ENCODE measurements around the gene LAMB1. TPM values are rescaled to one million over a fixed set of nuclear protein-coding genes. Genes with fewer than 3 reads are reported as not detected.

LAMB1 gene
- total and polyA plus RNA-seq, 2 of the 13 experiments (the other 11 are each of a cell fraction or from before 2014, with no cell fraction given) = 109 to 124 TPM

- Histone ChIP-seq H3K36me3 (replicated peaks in 1 of 2; ENCODE audit: control insufficient read depth in 1 of 2, insufficient read depth in 2 of 2, low read length in 2 of 2) (peaks cover 11 to 65% of the 10 kb centered on the region in 2 experiments), H3K27me3 (ENCODE audit: control insufficient read depth in 1 of 2, insufficient read depth in 2 of 2, low read length in 2 of 2) (no peaks in the 10 kb centered on the region), H3K9me3 (ENCODE audit: low read length) (no peaks in the 10 kb centered on the region), H2AFZ (ENCODE audit: low read length) (no peak overlapping the region), H4K20me1 (ENCODE audit: insufficient read depth, low read length) (no peaks in the 10 kb centered on the region), H3K27ac (ENCODE audit: extremely low read length, insufficient read depth, low read length) (no peak overlapping the region), H3K9ac (ENCODE audit: insufficient read depth, low read depth, low read length) (no peak overlapping the region), H3K4me3 (replicated peaks in 1 of 3; ENCODE audit: insufficient read depth in 1 of 3, low read depth in 2 of 3, low read length in 3 of 3) (no peak overlapping the region), H3K79me2 (ENCODE audit: insufficient read depth, low read length) (peaks cover 2% of the 10 kb centered on the region), H3K4me2 (ENCODE audit: low read depth, low read length) (no peak overlapping the region), H3K4me1 (ENCODE audit: insufficient read depth, low read length) (no peaks in the 10 kb centered on the region)
- in situ Hi-C loops (cut with HindIII; ENCODE audit: extremely low pct_ligation_motif_present, low pct_unique_long_range_greater_than_20kb) (no loop called here), intact Hi-C loops (cut with micrococcal nuclease; ENCODE audit: unreplicated experiment) (no loop called here)
- 89% methylated on average over 1 of the region's 1 CpG for WGBS (ENCODE audit: low lambda C conversion rate)
- ChIA-PET POLR2A (no interaction called here), CTCF (ENCODE audit: low intra/inter-chr PET ratio, low total read pairs) (no interaction called here)
- DNase-seq (ENCODE audit: low spot score) (no peak), ATAC-seq (no peak), FAIRE-seq (no peak)
- TF ChIP-seq TFDP2 (CRISPR knock-in tag; IDR thresholded peaks at IDR 0.05) (no peak), ETV6 (CRISPR knock-in tag; conservative IDR thresholded peaks at IDR 0.05) (no peak), DBP (CRISPR knock-in tag; IDR thresholded peaks at IDR 0.05; ENCODE audit: not compliant biosample characterization) (no peak), THAP9 (CRISPR knock-in tag; IDR thresholded peaks at IDR 0.05; ENCODE audit: borderline replicate concordance) (no peak), RCOR2 (CRISPR knock-in tag; IDR thresholded peaks at IDR 0.05) (no peak), ZNF142 (CRISPR knock-in tag; IDR thresholded peaks at IDR 0.05) (no peak), ZBTB49 (CRISPR knock-in tag; IDR thresholded peaks at IDR 0.05; ENCODE audit: borderline replicate concordance) (no peak), ZNF839 (CRISPR knock-in tag; IDR thresholded peaks at IDR 0.05; ENCODE audit: borderline replicate concordance) (no peak)
- no TSS peak for BruUV-seq (replicated peaks)
These were observed 88.1 kb downstream of the LAMB1 start for GRCh38 chr7:107914831-107915230.

All from HepG2 (cell line).